Uterus (tissue), 4 donors: Measurements from ENCODE around the gene ZNF512B. TPM values are rescaled to one million over a fixed set of nuclear protein-coding genes. Genes with fewer than 3 reads are reported as not detected.

Source experiments
- DNase-seq, 2 donors: peaks; one replicate each; pipeline ENCODE4 v3.0.0-alpha.2; 2019 to 2020
- H3K27ac ChIP-seq, 2 donors: fragments of 200-600 bp; sonication (generic); 1 replicate in 1 of 2; 2 replicates in 1 of 2; pipeline ENCODE4 v1.5.1; 2016 to 2018
- H3K27me3 ChIP-seq, 2 donors: fragments of 200-600 bp; sonication (generic); one replicate each; pipeline ENCODE4 v1.5.1; 2018 to 2019; ENCODE audit warnings: control low read depth in 1 of 2
- H3K36me3 ChIP-seq, 2 donors: fragments of 200-600 bp; sonication (generic); one replicate each; pipeline ENCODE4 v1.5.1; 2019; ENCODE audit warnings: control low read depth in 1 of 2
- H3K4me1 ChIP-seq, 2 donors: fragments of 200-600 bp; sonication (generic); one replicate each; pipeline ENCODE4 v1.5.1; 2018 to 2019; ENCODE audit warnings: control low read depth in 1 of 2
- H3K4me3 ChIP-seq, 2 donors: fragments of 200-600 bp; sonication (generic); 1 replicate in 1 of 2; 2 replicates in 1 of 2; pipeline ENCODE4 v1.5.1; 2018 to 2019; ENCODE audit warnings: mild to moderate bottlenecking in 1 of 2
- H3K9me3 ChIP-seq, 2 donors: fragments of 200-600 bp; sonication (generic); one replicate each; pipeline ENCODE4 v1.5.1; 2019; ENCODE audit warnings: control low read depth in 1 of 2
- POLR2A ChIP-seq, 2 donors: fragments of 450-650 bp; IDR thresholded peaks; one replicate each; pipeline ENCODE4 v1.6.1; 2016; ENCODE audit warnings: antibody characterized with exemption in 2 of 2, mild to moderate bottlenecking in 1 of 2, moderate library complexity in 1 of 2
- intact Hi-C: fragments of 100-400 bp; cut with DNase I; formaldehyde crosslinking; loops from one replicate; pipeline ENCODE4 v1.15.1; 2023; ENCODE audit warnings: low total_unique reads
- total RNA-seq, 4 donors: library from RNA; depleted of rRNA in 3 of 4; stranded (reverse); fragments of >200 nt in 3 of 4; gene quantifications; one replicate each; pipeline versions ENCODE4 v1.1.0 to v1.2.4, GENCODE V29; 2014 to 2023
- TF ChIP-seq, protein P1 (sequence below), 4 experiments: fragments of 200-600 bp in 2 of 4; fragments of 450-650 bp in 2 of 4; sonication (generic) in 2 of 4; IDR thresholded peaks; one replicate each; pipeline ENCODE4 v1.5.1; 2016 to 2019; ENCODE audit warnings: antibody characterized with exemption in 4 of 4, mild to moderate bottlenecking in 2 of 4, moderate library complexity in 1 of 4
- donor health status: DM: yes; HTN: yes; CAD: no.

ZNF512B gene
- total RNA-seq, 4 donors from 2014 or later = 4.7 to 23.3 (median 17.4) TPM

DNA sequence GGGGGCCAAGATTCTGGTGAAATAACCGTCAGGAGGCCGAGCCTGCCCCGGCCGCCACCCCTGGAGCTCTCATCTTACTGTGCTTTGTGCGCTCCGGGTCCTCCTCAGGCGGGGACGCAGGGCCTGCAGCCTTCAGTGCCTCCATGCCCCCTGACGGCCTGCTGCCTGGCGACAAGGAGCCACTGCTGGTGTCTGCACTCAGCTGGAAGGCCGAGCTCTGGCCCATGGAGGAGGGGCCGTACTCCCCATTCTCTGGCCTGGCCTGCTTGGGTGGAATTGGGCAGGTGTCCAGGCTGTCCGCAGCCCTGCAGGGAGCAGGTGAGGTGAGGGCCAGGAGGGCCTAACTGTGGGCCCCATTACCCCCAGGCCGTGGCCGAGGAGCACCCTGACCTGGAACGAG lies 5.3 kb downstream of the ZNF512B start:
- intact Hi-C loops = no loop called here
- Histone ChIP-seq H3K9me3 (no peaks in the 10 kb centered on the region), H3K36me3 (no peaks in the 10 kb centered on the region), H3K27me3 (no peaks in the 10 kb centered on the region), H3K4me3 (no peak overlapping the region), H3K4me1 (peaks cover 0 to 12% of the 10 kb centered on the region in 2 donors), H3K27ac (no peak overlapping the region)
- no peak for TF ChIP-seq POLR2A (IDR thresholded peaks at IDR 0.05)
- TF ChIP-seq, protein P1, sequence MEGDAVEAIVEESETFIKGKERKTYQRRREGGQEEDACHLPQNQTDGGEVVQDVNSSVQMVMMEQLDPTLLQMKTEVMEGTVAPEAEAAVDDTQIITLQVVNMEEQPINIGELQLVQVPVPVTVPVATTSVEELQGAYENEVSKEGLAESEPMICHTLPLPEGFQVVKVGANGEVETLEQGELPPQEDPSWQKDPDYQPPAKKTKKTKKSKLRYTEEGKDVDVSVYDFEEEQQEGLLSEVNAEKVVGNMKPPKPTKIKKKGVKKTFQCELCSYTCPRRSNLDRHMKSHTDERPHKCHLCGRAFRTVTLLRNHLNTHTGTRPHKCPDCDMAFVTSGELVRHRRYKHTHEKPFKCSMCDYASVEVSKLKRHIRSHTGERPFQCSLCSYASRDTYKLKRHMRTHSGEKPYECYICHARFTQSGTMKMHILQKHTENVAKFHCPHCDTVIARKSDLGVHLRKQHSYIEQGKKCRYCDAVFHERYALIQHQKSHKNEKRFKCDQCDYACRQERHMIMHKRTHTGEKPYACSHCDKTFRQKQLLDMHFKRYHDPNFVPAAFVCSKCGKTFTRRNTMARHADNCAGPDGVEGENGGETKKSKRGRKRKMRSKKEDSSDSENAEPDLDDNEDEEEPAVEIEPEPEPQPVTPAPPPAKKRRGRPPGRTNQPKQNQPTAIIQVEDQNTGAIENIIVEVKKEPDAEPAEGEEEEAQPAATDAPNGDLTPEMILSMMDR (IDR thresholded peaks at IDR 0.05) = no peak
- peak in 1 of 2 donors; percentile 20 for DNase-seq

DNA sequence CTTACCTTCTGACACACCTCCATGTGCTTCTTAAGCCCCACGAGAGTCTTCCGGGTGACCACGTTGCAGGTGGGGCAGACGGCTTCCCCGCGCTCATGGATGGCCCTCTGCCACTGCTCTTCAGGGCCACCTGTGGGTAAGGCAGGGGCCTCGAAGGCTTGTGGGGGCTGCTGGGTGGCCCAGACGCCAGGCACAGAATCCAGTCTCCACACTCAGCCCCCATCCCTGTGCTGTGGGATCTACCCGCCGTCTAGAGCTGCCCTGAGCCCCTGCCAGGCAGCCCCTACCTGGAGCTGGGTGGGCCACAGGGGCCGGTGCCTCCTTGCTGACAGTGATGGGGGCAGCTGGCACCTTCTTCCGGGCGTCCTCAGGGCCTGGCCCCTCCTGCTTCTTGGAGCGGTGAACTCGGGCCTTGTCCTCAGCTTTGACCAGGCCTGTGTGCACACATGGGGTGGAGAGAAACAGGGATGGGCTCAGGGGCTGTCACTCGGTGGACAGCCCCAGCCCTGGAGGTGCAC lies 5.9 kb downstream of the ZNF512B start:
- H3K27me3 ChIP-seq = no peaks in the 10 kb centered on the region
- H3K4me3 ChIP-seq = no peak overlapping the region
- intact Hi-C loops = no loop called here
- TF ChIP-seq, protein P1 (IDR thresholded peaks at IDR 0.05) = no peak
- TF ChIP-seq POLR2A (IDR thresholded peaks at IDR 0.05) = no peak
- no peaks in the 10 kb centered on the region for H3K36me3 ChIP-seq
- DNase-seq = no peak
- H3K9me3 ChIP-seq = no peaks in the 10 kb centered on the region
- H3K27ac ChIP-seq = no peak overlapping the region
- H3K4me1 ChIP-seq = peaks cover 0 to 9% of the 10 kb centered on the region in 2 donors

DNA sequence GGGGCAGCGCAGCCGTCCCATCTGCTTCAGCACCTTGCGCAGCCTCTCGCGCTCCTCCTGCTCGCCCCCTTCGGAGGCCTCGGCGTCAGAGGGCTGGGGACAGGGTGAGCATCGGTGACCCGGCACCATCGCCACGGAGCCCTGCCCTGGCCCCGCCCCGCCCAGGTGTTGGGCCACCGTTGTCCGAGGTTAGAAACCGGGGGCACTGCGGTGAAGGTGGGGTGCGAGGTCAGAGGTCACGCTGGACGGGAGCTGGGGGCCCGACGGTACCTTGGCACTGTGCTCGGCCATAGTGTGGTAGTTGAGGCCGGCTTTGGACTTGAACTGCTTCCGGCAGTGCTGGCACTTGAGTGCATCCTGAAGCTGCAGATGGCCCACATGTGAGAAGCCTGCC lies 6.4 kb downstream of the ZNF512B start:
- no peaks in the 10 kb centered on the region for H3K9me3 ChIP-seq
- H3K4me3 ChIP-seq = no peak overlapping the region
- no peak for DNase-seq
- H3K27me3 ChIP-seq = no peaks in the 10 kb centered on the region
- TF ChIP-seq, protein P1 (IDR thresholded peaks at IDR 0.05) = no peak
- TF ChIP-seq POLR2A (IDR thresholded peaks at IDR 0.05) = no peak
- intact Hi-C loops = no loop called here
- H3K27ac ChIP-seq = no peak overlapping the region
- peaks cover 0 to 4% of the 10 kb centered on the region in 2 donors for H3K4me1 ChIP-seq
- no peaks in the 10 kb centered on the region for H3K36me3 ChIP-seq

- no peak for TF ChIP-seq POLR2A (IDR thresholded peaks at IDR 0.05)
- TF ChIP-seq, protein P1 (IDR thresholded peaks at IDR 0.05) = no peak
- H3K4me1 ChIP-seq = peaks cover 0 to 5% of the 10 kb centered on the region in 2 donors
- no peaks in the 10 kb centered on the region for H3K27me3 ChIP-seq
- no peaks in the 10 kb centered on the region for H3K36me3 ChIP-seq
- intact Hi-C loops = no loop called here
- DNase-seq = no peak
- H3K4me3 ChIP-seq = no peak overlapping the region
- H3K9me3 ChIP-seq = no peaks in the 10 kb centered on the region
- H3K27ac ChIP-seq = no peak overlapping the region
Measured at GRCh38 chr20:63962426-63963347, 7.0 kb downstream of the ZNF512B start.
